ENCODE measurements around the gene CTNNBL1. TPM values are rescaled to one million over a fixed set of nuclear protein-coding genes. Genes with fewer than 3 reads are reported as not detected.

Gene CTNNBL1
- total RNA-seq, 2 donors from 2014 or later: 44.1 to 54.0 TPM

GRCh38 chr20:37729909-37730308, 36.1 kb downstream of the CTNNBL1 start:
- intact Hi-C loops (cut with DNase I): no loop called here
- no peak for DNase-seq (ENCODE audit: low spot score)

- no peak for DNase-seq (ENCODE audit: low spot score)
- intact Hi-C loops (cut with DNase I): no loop called here
Measured at GRCh38 chr20:37733416-37733815, 39.6 kb downstream of the CTNNBL1 start.

DNA sequence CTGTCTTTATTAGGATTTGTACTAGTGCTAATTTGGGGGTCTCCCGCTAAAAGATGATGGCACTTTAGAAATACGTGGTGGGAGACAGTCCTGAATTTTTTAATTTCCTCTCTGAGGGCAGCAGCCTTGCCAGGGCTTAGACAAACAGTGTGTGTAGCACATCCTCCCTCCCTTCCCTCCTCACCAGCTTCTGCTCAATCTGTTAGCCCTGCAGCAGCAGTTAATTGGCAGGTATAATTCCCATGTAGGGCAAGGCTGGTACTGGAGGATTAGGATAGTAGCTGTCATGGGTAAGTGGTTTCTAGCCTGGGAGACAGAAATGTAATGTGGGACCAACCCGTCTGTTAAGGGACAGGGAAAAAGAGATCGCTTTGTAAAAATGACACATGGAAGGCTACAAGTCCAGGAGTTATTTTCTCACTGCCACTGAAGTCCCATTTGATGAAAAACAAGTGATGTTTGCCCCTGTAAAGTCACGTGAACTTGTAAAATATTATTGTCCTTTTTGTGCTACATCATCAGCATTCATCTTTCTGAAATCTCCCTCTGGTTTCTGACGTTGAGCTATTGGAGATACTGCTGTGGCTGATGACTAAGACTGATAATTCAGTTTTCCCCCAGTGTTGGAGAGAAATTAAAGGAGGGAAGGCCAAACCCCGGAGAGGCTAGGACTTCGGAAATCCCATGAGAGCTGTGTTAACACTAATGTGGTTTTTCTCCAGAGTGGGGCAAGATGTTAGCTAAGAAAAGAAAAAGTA, 40.6 kb downstream of the CTNNBL1 start:
- intact Hi-C loops (cut with DNase I): no loop called here
- DNase-seq (ENCODE audit: low spot score): no peak

DNA sequence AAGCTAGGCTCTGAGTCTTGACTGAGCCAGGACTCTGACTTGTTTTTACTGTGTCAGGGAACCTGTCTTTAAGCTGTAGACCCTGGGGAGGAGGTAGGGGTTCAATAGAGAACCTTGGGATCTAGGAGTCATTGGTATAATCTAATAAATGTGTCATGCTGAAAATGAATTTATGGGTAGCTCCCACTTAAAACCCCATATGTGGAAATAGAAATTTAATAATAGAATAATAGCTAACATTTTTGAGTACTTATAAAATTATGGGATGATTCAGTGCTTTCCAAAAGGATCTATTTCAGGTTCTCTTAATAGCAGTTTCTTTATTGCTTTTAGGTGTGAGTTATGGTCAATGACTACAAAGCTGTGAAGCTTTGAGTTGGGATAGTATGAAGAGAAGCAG, 41.7 kb downstream of the CTNNBL1 start:
- no peak for DNase-seq (ENCODE audit: low spot score)
- intact Hi-C loops (cut with DNase I): loop anchor here in 1 of 2 donors (5.0 kb wide), 1 partner anchor 597 kb away; no protein-coding TSS in a partner anchor

GRCh38 chr20:37736132-37736531, 42.3 kb downstream of the CTNNBL1 start:
- intact Hi-C loops (cut with DNase I): loop anchor here in 1 of 2 donors (5.0 kb wide), 1 partner anchor 596 kb away; no protein-coding TSS in a partner anchor
- no peak for DNase-seq (ENCODE audit: low spot score)

DNA sequence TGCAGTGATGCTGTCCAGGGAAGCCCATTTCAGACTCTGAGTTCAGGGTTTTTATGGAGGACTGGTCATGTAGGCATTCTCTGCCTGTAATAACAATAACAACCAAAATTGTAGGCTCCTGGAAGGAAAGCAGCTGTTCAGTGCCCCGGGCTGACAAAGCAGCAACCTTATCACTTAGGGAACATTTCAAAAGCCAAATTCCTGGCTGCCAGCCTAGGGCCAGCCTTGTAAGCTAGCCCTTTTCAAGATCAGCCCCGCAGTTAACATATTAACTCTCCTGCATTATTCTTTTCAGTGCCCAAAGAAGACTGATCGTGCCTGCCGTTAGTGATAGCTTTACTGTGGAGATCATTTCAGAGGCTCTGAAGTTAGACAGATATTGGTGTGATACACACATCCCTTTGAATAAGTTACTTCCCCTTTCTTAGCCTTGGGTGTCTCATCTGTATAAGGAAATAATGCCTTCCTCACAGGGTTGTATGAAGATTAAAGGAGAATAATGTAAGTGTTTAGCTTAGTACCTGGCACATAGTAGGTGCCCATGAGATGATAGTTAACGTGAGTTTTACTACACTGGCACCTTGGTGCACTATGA, 44.1 kb downstream of the CTNNBL1 start:
- no peak for DNase-seq (ENCODE audit: low spot score)
- intact Hi-C loops (cut with DNase I): loop anchor here in 1 of 2 donors (5.0 kb wide), 1 partner anchor 594 kb away; no protein-coding TSS in a partner anchor

GRCh38 chr20:37741055-37741454, 47.2 kb downstream of the CTNNBL1 start:
- no peak for DNase-seq (ENCODE audit: low spot score)
- intact Hi-C loops (cut with DNase I): no loop called here

- intact Hi-C loops (cut with DNase I): no loop called here
Measured at GRCh38 chr20:37741570-37741969, 47.7 kb downstream of the CTNNBL1 start.

GRCh38 chr20:37742131-37742530, 48.3 kb downstream of the CTNNBL1 start:
- no peak for DNase-seq (ENCODE audit: low spot score)
- intact Hi-C loops (cut with DNase I): no loop called here

More at GRCh38 chr20:37741570-37741969, 47.7 kb downstream of the CTNNBL1 start:
- no peak for DNase-seq (ENCODE audit: low spot score)

- DNase-seq (ENCODE audit: low spot score): no peak
- intact Hi-C loops (cut with DNase I): no loop called here
Measured at GRCh38 chr20:37744347-37744746, 50.5 kb downstream of the CTNNBL1 start.

- DNase-seq (ENCODE audit: low spot score): no peak
- intact Hi-C loops (cut with DNase I): no loop called here
Measured at GRCh38 chr20:37745553-37745952, 51.7 kb downstream of the CTNNBL1 start.

GRCh38 chr20:37748015-37748414, 54.2 kb downstream of the CTNNBL1 start:
- DNase-seq (ENCODE audit: low spot score): no peak
- intact Hi-C loops (cut with DNase I): no loop called here

- intact Hi-C loops (cut with DNase I): no loop called here
- no peak for DNase-seq (ENCODE audit: low spot score)
Measured at GRCh38 chr20:37749218-37749617, 55.4 kb downstream of the CTNNBL1 start.

GRCh38 chr20:37749620-37750403, 56.0 kb downstream of the CTNNBL1 start:
- intact Hi-C loops (cut with DNase I): no loop called here

GRCh38 chr20:37755665-37756064, 61.8 kb downstream of the CTNNBL1 start:
- intact Hi-C loops (cut with DNase I): no loop called here

More at GRCh38 chr20:37749620-37750403, 56.0 kb downstream of the CTNNBL1 start:
- no peak for DNase-seq (ENCODE audit: low spot score)

DNA sequence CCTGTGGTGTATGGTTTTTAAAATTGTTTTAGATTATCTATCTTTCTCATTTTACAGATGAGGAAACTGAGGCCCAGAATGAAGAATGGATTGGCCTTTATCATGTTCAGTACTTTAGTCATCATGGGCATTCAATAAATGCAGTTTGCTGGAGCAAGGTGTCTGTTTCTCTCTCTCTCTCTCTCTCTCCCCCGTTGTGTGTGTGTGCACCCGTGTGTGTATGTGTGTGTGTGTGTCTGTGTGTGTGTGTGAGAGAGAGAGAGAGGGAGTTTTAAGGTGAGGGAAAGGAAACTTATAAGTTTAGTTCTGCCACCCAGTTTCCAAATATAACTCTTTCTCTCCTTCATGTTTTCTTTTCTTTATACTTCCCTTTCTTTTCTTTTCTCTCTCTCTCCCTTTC, 62.4 kb downstream of the CTNNBL1 start:
- no peak for DNase-seq (ENCODE audit: low spot score)

More at GRCh38 chr20:37755665-37756064, 61.8 kb downstream of the CTNNBL1 start:
- DNase-seq (ENCODE audit: low spot score): no peak

GRCh38 chr20:37757550-37757949, 63.7 kb downstream of the CTNNBL1 start:
- no peak for DNase-seq (ENCODE audit: low spot score)
- intact Hi-C loops (cut with DNase I): no loop called here

More for the DNA sequence above, 62.4 kb downstream of the CTNNBL1 start:
- intact Hi-C loops (cut with DNase I): no loop called here

DNA sequence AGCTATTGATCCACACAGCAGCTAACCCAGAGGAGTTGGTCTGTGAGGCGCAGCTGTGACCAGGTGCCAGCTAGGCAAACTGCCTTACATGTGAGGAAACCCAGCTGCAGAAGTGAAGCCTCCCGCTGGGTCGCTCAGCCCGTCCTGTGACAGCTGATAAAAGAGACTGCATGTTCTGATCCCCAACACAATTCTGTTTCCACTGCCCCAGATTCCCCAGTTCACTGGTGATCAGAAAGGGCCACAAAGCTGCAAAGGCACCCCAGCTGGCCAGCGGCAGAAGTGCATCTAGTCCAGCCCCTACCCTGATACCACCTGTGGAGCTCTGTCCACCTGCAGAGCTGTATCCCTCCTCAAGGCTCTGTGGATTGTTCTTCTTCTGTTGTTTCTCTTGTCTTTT, 64.5 kb downstream of the CTNNBL1 start:
- intact Hi-C loops (cut with DNase I): no loop called here
- no peak for DNase-seq (ENCODE audit: low spot score)

DNA sequence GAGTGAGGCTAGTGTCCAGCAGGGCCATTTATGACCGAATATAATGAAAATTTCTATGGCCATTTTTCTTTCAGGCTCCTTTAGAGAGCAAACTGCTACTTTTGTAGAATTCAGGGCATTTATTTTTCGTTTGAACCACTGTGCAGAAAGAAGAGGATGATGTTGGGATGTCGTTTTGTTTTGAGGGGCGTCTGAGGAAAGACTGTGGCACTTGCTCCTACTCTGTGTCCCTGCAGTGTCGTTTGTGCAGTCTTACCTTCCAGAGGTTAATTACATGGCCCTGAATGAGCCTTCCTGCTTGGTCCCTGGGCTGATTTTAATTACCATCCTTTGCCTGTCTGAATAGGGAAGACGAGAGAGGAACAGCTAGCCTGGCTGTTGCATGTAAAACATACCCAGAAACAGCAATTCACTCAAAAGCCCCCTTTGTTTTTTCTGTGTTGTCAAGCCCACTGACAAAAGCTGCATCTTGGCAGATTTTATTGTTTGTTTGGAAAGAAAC, 65.3 kb downstream of the CTNNBL1 start:
- no peak for DNase-seq (ENCODE audit: low spot score)
- intact Hi-C loops (cut with DNase I): no loop called here

- intact Hi-C loops (cut with DNase I): no loop called here
- DNase-seq (ENCODE audit: low spot score): no peak
Measured at GRCh38 chr20:37759761-37760209, 66.0 kb downstream of the CTNNBL1 start.

Measured in posterior vena cava (tissue), 2 donors.